ENCODE data around the gene MS4A2. TPM values are rescaled to one million over a fixed set of nuclear protein-coding genes. Genes with fewer than 3 reads are reported as not detected.

Gene MS4A2
- polyA plus RNA-seq, 3 donors: 0.19 to 0.26 TPM; not detected in 1

DNA sequence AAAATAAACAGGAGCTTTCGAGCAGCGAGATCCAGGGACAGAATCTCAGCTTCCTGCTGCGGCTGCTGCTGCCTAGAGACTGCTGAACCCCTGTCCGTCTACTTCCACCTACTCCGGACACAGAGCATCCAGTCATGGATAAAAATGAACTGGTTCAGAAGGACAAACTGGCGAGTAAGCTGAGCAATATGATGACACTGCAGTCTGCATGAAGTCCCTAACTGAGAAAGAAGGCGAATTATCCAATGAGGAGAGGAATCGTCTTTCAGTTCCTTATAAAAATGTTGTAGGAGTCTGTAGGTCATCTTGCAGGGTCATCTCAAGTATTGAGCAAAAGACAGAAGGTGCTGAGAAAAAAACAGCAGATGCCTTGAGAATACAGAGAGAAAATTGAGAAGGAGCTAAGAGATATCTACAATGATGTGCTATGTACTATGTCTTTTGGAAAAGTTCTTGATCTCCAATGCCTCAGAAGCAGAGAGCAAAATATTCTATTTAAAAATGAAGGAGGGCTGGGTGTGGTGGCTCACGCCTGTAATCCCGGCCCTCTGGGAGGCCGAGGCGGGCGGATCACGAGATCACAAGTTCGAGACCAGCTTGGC, 11.1 kb upstream of the MS4A2 start:
- Mint-ChIP-seq H3K4me1 (peaks cover 25% of the 10 kb centered on the region), H3K27ac (peak overlapping the region; percentile 51 to 85 (median 82)), H3K27me3 (ENCODE audit: low read depth in 3 of 3) (no peaks in the 10 kb centered on the region), H3K9me3 (peaks cover 5 to 25% (median 13%) of the 10 kb centered on the region in 7 donors), H3K36me3 (peaks cover 2 to 8% of the 10 kb centered on the region in 2 donors), H3K4me3 (peak overlapping the region in 1 of 2 donors; percentile 1)
- H4K20me1 ChIP-seq (ENCODE audit: insufficient read depth, low read length): no peaks in the 10 kb centered on the region
- H3K27ac ChIP-seq (ENCODE audit: low read depth in 1 of 2, low read length in 2 of 2): peak overlapping the region; percentile 13 to 46
- DNase-seq: peak; percentile 11 to 63 (median 34)
- no peak overlapping the region for H2AFZ ChIP-seq (ENCODE audit: insufficient read depth, low read depth, low read length, poor library complexity, severe bottlenecking)
- peaks cover 4 to 8% of the 10 kb centered on the region in 2 donors for H3K9me3 ChIP-seq (replicated peaks in 1 of 2; ENCODE audit: control insufficient read depth in 1 of 2, insufficient read depth in 1 of 2, low read length in 2 of 2)
- H3K9ac ChIP-seq (ENCODE audit: insufficient read depth, low read length, poor library complexity, severe bottlenecking): no peak overlapping the region
- TF ChIP-seq, protein P1, sequence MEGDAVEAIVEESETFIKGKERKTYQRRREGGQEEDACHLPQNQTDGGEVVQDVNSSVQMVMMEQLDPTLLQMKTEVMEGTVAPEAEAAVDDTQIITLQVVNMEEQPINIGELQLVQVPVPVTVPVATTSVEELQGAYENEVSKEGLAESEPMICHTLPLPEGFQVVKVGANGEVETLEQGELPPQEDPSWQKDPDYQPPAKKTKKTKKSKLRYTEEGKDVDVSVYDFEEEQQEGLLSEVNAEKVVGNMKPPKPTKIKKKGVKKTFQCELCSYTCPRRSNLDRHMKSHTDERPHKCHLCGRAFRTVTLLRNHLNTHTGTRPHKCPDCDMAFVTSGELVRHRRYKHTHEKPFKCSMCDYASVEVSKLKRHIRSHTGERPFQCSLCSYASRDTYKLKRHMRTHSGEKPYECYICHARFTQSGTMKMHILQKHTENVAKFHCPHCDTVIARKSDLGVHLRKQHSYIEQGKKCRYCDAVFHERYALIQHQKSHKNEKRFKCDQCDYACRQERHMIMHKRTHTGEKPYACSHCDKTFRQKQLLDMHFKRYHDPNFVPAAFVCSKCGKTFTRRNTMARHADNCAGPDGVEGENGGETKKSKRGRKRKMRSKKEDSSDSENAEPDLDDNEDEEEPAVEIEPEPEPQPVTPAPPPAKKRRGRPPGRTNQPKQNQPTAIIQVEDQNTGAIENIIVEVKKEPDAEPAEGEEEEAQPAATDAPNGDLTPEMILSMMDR (IDR thresholded peaks at IDR 0.05): no peak
- intact Hi-C loops (cut with micrococcal nuclease): no loop called here
- H3K79me2 ChIP-seq (ENCODE audit: insufficient read depth, low read length): no peaks in the 10 kb centered on the region
- 60% methylated on average over 2 of the region's 15 CpGs for WGBS (ENCODE audit: insufficient coverage)
- no peak overlapping the region for H3K4me2 ChIP-seq (replicated peaks; ENCODE audit: extremely low read depth, low read length, poor library complexity, severe bottlenecking)
- no peak overlapping the region for H3K4me3 ChIP-seq (replicated peaks in 1 of 3; ENCODE audit: low read depth in 2 of 3, low read length in 3 of 3)
- H3K27me3 ChIP-seq (ENCODE audit: control insufficient read depth in 2 of 2, insufficient read depth in 2 of 2, low read length in 2 of 2): no peaks in the 10 kb centered on the region
- peaks cover 21 to 25% of the 10 kb centered on the region in 2 donors for H3K4me1 ChIP-seq (ENCODE audit: control insufficient read depth in 1 of 2, insufficient read depth in 2 of 2, low read length in 2 of 2)
- H3K36me3 ChIP-seq (replicated peaks in 1 of 2; ENCODE audit: control insufficient read depth in 1 of 2, insufficient read depth in 2 of 2, low read length in 2 of 2): no peaks in the 10 kb centered on the region

DNA sequence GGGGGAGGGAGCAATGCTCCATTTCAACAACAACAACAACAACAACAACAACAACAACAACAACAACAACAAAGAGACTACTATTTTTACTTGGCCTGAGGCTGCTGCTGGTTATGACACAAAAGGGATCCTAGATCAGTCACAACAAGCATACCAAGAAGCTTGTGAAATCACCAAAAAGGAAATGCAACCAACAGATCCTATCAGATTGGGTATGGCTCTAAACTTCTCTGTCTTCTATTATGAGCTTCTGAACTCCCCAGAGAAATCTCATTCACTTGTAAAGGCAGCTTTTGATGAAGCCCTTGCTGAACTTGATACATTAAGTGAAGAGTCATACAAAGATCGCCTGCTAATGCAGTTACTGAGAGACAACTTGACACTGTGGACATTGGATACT, 10.5 kb upstream of the MS4A2 start:
- TF ChIP-seq, protein P1 (IDR thresholded peaks at IDR 0.05): no peak
- no peak overlapping the region for H3K4me3 ChIP-seq (replicated peaks in 1 of 3; ENCODE audit: low read depth in 2 of 3, low read length in 3 of 3)
- DNase-seq: peak; percentile 5 to 33 (median 17)
- no peaks in the 10 kb centered on the region for H4K20me1 ChIP-seq (ENCODE audit: insufficient read depth, low read length)
- H3K27me3 ChIP-seq (ENCODE audit: control insufficient read depth in 2 of 2, insufficient read depth in 2 of 2, low read length in 2 of 2): no peaks in the 10 kb centered on the region
- peaks cover 4 to 8% of the 10 kb centered on the region in 2 donors for H3K9me3 ChIP-seq (replicated peaks in 1 of 2; ENCODE audit: control insufficient read depth in 1 of 2, insufficient read depth in 1 of 2, low read length in 2 of 2)
- peak overlapping the region; percentile 32 for H2AFZ ChIP-seq (ENCODE audit: insufficient read depth, low read depth, low read length, poor library complexity, severe bottlenecking)
- H3K36me3 ChIP-seq (replicated peaks in 1 of 2; ENCODE audit: control insufficient read depth in 1 of 2, insufficient read depth in 2 of 2, low read length in 2 of 2): no peaks in the 10 kb centered on the region
- H3K79me2 ChIP-seq (ENCODE audit: insufficient read depth, low read length): no peaks in the 10 kb centered on the region
- H3K36me3 Mint-ChIP-seq: peaks cover 0 to 8% of the 10 kb centered on the region in 2 donors
- H3K9ac ChIP-seq (ENCODE audit: insufficient read depth, low read length, poor library complexity, severe bottlenecking): no peak overlapping the region
- peaks cover 5 to 25% (median 13%) of the 10 kb centered on the region in 7 donors for H3K9me3 Mint-ChIP-seq
- H3K4me1 ChIP-seq (ENCODE audit: control insufficient read depth in 1 of 2, insufficient read depth in 2 of 2, low read length in 2 of 2): peaks cover 21 to 25% of the 10 kb centered on the region in 2 donors
- no peaks in the 10 kb centered on the region for H3K27me3 Mint-ChIP-seq (ENCODE audit: low read depth in 3 of 3)
- peaks cover 25% of the 10 kb centered on the region for H3K4me1 Mint-ChIP-seq
- peak overlapping the region; percentile 13 to 46 for H3K27ac ChIP-seq (ENCODE audit: low read depth in 1 of 2, low read length in 2 of 2)
- intact Hi-C loops (cut with micrococcal nuclease): no loop called here
- no peak overlapping the region for H3K4me2 ChIP-seq (replicated peaks; ENCODE audit: extremely low read depth, low read length, poor library complexity, severe bottlenecking)
- no CpG with 5 or more reads among the region's 1 CpG for WGBS (ENCODE audit: insufficient coverage)
- peak overlapping the region; percentile 10 to 44 for H3K4me3 Mint-ChIP-seq
- peak overlapping the region; percentile 32 to 85 (median 82) for H3K27ac Mint-ChIP-seq
